Measurements from ENCODE around the gene SPACA7. TPM values are rescaled to one million over a fixed set of nuclear protein-coding genes. Genes with fewer than 3 reads are reported as not detected.
A peak's percentile ranks its signal among the peaks of the same experiment; 100 is the strongest.

SPACA7 gene
- total RNA-seq, 1 donor from 2014 or later, result not detected

DNA sequence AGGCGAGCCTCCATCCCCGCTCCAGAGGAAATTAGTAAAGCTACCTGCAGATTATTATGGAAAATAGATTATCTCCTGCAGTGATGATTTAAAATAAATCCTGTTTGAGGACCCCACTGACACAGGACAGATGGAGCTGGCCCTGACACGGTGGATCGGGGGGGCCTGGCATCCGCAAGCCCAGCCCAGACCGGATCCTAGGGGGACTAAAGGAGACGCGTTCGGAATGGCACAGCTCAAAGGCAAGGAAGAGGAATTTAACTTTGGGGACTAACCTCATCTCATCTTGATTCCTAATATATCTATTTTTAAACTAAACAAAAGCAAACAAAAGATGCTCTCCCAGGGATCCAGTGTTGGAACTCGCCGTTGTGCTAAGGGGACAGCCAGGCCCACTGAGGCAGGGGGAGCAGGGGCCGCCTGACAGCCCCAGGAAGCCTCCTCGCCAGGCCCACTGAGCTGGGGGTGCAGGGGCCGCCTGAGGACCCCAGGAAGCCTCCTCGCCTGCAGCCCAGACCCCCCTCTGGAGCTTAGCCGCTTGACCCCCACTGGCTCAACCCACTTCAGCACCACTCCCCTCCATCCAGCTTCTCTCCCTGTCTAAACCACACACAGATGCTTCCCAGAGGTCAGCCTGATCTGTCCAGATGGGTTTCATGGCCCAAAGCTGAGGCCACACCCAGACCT, 78.6 kb downstream of the SPACA7 start:
- TF ChIP-seq, protein P1, sequence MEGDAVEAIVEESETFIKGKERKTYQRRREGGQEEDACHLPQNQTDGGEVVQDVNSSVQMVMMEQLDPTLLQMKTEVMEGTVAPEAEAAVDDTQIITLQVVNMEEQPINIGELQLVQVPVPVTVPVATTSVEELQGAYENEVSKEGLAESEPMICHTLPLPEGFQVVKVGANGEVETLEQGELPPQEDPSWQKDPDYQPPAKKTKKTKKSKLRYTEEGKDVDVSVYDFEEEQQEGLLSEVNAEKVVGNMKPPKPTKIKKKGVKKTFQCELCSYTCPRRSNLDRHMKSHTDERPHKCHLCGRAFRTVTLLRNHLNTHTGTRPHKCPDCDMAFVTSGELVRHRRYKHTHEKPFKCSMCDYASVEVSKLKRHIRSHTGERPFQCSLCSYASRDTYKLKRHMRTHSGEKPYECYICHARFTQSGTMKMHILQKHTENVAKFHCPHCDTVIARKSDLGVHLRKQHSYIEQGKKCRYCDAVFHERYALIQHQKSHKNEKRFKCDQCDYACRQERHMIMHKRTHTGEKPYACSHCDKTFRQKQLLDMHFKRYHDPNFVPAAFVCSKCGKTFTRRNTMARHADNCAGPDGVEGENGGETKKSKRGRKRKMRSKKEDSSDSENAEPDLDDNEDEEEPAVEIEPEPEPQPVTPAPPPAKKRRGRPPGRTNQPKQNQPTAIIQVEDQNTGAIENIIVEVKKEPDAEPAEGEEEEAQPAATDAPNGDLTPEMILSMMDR (IDR thresholded peaks at IDR 0.05), result no peak
- peaks cover 14% of the 10 kb centered on the region for H3K9me3 Mint-ChIP-seq (ENCODE audit: low read depth)
- H3K27me3 Mint-ChIP-seq (ENCODE audit: low read depth), result peaks cover 4% of the 10 kb centered on the region
- DNase-seq (ENCODE audit: low spot score), result peak; percentile 64
- no peak overlapping the region for H3K27ac Mint-ChIP-seq (ENCODE audit: unreplicated experiment)
- no peak overlapping the region for H3K4me3 Mint-ChIP-seq (ENCODE audit: unreplicated experiment)
- peaks cover 8% of the 10 kb centered on the region for H3K36me3 Mint-ChIP-seq (ENCODE audit: low read depth)
- H3K4me1 Mint-ChIP-seq (ENCODE audit: low read depth), result no peaks in the 10 kb centered on the region

GRCh38 chr13:112455476-112456059, 79.4 kb downstream of the SPACA7 start:
- Mint-ChIP-seq H3K36me3 (ENCODE audit: low read depth) (peaks cover 9% of the 10 kb centered on the region), H3K9me3 (ENCODE audit: low read depth) (peaks cover 19% of the 10 kb centered on the region), H3K4me1 (ENCODE audit: low read depth) (no peaks in the 10 kb centered on the region), H3K4me3 (ENCODE audit: unreplicated experiment) (no peak overlapping the region), H3K27me3 (ENCODE audit: low read depth) (peaks cover 4% of the 10 kb centered on the region), H3K27ac (ENCODE audit: unreplicated experiment) (no peak overlapping the region)
- DNase-seq (ENCODE audit: low spot score), result no peak
- TF ChIP-seq, protein P1 (IDR thresholded peaks at IDR 0.05), result no peak

DNA sequence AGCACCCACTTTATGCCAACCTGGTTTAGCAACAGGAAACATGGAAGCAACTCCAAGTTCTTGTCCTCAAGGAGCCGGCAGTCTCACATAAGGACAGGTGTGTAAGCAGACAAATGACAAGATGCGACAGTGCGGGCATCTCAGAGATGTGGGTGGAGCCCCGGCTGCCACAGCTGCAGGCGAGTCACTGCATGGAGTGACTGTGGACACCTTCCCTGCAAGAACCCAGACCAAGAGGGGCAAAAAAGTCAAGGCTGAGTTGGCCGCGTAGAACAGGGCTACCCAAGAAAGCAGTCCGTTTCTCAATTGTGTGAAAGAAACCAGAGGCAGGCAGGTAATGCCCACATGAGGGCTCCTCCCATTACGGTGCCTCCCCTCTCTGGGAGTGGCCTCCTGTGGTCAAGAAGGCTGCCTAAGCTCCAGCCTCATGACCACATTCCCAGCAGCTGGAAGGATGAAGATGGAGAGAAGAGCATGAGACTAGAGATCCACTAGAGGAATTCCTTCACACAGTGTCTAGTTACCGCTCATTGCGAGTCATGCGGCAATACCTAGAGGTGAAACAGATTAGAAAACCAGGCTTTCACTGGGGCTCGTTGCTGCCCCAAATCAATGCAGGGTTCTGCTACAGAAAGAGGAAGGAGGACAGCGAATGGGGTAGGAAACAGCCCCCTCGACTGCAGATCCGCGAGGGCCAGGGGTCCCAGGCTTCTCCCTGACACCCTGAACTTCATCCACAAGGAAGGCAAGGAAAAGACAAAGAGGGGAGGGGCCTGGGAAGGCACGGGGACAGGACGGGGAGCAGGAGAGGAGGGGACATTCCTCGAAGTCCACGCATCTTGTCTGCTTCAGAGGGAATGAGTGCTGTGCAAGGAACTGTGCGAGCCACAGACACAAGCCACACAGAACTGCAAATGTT, 80.2 kb downstream of the SPACA7 start:
- Mint-ChIP-seq H3K36me3 (ENCODE audit: low read depth) (peaks cover 9% of the 10 kb centered on the region), H3K27ac (ENCODE audit: unreplicated experiment) (no peak overlapping the region), H3K27me3 (ENCODE audit: low read depth) (peaks cover 3% of the 10 kb centered on the region), H3K9me3 (ENCODE audit: low read depth) (peaks cover 19% of the 10 kb centered on the region), H3K4me3 (ENCODE audit: unreplicated experiment) (no peak overlapping the region), H3K4me1 (ENCODE audit: low read depth) (no peaks in the 10 kb centered on the region)
- no peak for DNase-seq (ENCODE audit: low spot score)
- TF ChIP-seq, protein P1 (IDR thresholded peaks at IDR 0.05), result no peak

DNA sequence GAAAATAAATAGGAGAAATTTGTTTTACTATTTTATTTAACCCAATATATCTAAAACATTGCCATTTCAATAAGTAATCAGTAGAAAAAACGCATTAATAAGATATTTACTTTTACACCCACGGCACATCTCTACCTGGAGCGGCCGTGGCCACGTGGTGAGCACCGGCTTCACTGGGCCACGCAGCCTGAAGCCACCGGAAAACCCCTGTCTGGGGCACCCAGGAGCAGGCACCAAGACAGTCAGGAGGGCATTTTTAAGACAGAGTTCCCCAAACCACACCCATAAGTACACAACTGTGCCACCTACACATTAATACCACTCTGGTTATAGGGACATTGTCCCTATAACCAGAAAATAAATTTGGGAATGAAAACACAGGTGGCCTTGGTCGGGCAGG, 80.9 kb downstream of the SPACA7 start:
- TF ChIP-seq, protein P1 (IDR thresholded peaks at IDR 0.05), result no peak
- H3K4me3 Mint-ChIP-seq (ENCODE audit: unreplicated experiment), result no peak overlapping the region
- no peak for DNase-seq (ENCODE audit: low spot score)
- peaks cover 9% of the 10 kb centered on the region for H3K36me3 Mint-ChIP-seq (ENCODE audit: low read depth)
- no peak overlapping the region for H3K27ac Mint-ChIP-seq (ENCODE audit: unreplicated experiment)
- H3K27me3 Mint-ChIP-seq (ENCODE audit: low read depth), result peaks cover 3% of the 10 kb centered on the region
- H3K9me3 Mint-ChIP-seq (ENCODE audit: low read depth), result peaks cover 20% of the 10 kb centered on the region
- no peaks in the 10 kb centered on the region for H3K4me1 Mint-ChIP-seq (ENCODE audit: low read depth)

- peaks cover 24% of the 10 kb centered on the region for H3K9me3 Mint-ChIP-seq (ENCODE audit: low read depth)
- H3K27ac Mint-ChIP-seq (ENCODE audit: unreplicated experiment), result no peak overlapping the region
- no peak overlapping the region for H3K4me3 Mint-ChIP-seq (ENCODE audit: unreplicated experiment)
- TF ChIP-seq, protein P1 (IDR thresholded peaks at IDR 0.05), result no peak
- H3K27me3 Mint-ChIP-seq (ENCODE audit: low read depth), result peaks cover 3% of the 10 kb centered on the region
- no peak for DNase-seq (ENCODE audit: low spot score)
- peaks cover 11% of the 10 kb centered on the region for H3K36me3 Mint-ChIP-seq (ENCODE audit: low read depth)
- H3K4me1 Mint-ChIP-seq (ENCODE audit: low read depth), result no peaks in the 10 kb centered on the region
These were observed 81.3 kb downstream of the SPACA7 start for GRCh38 chr13:112457485-112457884.

All from chondrocyte (in vitro differentiated cells).